Measurements from ENCODE around the gene ABCA6.
A peak's percentile ranks its signal among the peaks of the same experiment; 100 is the strongest.

The ABCA6 gene

GRCh38 chr17:69048634-69049033, 93.1 kb downstream of the ABCA6 start:
- TF ChIP-seq TAF1 (IDR thresholded peaks at IDR 0.05; ENCODE audit: borderline replicate concordance, insufficient read depth, low read length) = no peak
- TF ChIP-seq SIN3A (IDR thresholded peaks at IDR 0.05; ENCODE audit: borderline replicate concordance, insufficient read depth, low read length) = no peak
- no peak for TF ChIP-seq REST (IDR thresholded peaks at IDR 0.05; ENCODE audit: insufficient read depth in 1 of 2, low read depth in 2 of 2, low read length in 2 of 2)
- no peak for TF ChIP-seq POLR2AphosphoS5 (IDR thresholded peaks at IDR 0.05; ENCODE audit: low read depth, low read length)
- no peak for TF ChIP-seq FOXP2 (optimal IDR thresholded peaks at IDR 0.05; ENCODE audit: borderline replicate concordance, extremely low read depth, extremely low read length, insufficient read depth)

GRCh38 chr17:69047368-69048263, 94.1 kb downstream of the ABCA6 start:
- TF ChIP-seq REST (IDR thresholded peaks at IDR 0.05; ENCODE audit: insufficient read depth in 1 of 2, low read depth in 2 of 2, low read length in 2 of 2) = 0 out of 4 replicates have a peak, but pooled peaks of 1 of the 2 experiments have one; percentile 17
- TF ChIP-seq SIN3A (IDR thresholded peaks at IDR 0.05; ENCODE audit: borderline replicate concordance, insufficient read depth, low read length) = no peak; the same call in 1 of the 2 replicates

GRCh38 chr17:69046121-69046807, 95.4 kb downstream of the ABCA6 start:
- no peak for TF ChIP-seq POLR2AphosphoS5 (IDR thresholded peaks at IDR 0.05; ENCODE audit: low read depth, low read length)
- no peak for TF ChIP-seq SIN3A (IDR thresholded peaks at IDR 0.05; ENCODE audit: borderline replicate concordance, insufficient read depth, low read length)
- TF ChIP-seq FOXP2 (optimal IDR thresholded peaks at IDR 0.05; ENCODE audit: borderline replicate concordance, extremely low read depth, extremely low read length, insufficient read depth) = no peak
- TF ChIP-seq TAF1 (IDR thresholded peaks at IDR 0.05; ENCODE audit: borderline replicate concordance, insufficient read depth, low read length) = no peak
- no peak for TF ChIP-seq REST (IDR thresholded peaks at IDR 0.05; ENCODE audit: insufficient read depth in 1 of 2, low read depth in 2 of 2, low read length in 2 of 2)

GRCh38 chr17:69045646-69046045, 96.0 kb downstream of the ABCA6 start:
- no peak for TF ChIP-seq FOXP2 (optimal IDR thresholded peaks at IDR 0.05; ENCODE audit: borderline replicate concordance, extremely low read depth, extremely low read length, insufficient read depth)
- no peak for TF ChIP-seq SIN3A (IDR thresholded peaks at IDR 0.05; ENCODE audit: borderline replicate concordance, insufficient read depth, low read length)
- no peak for TF ChIP-seq TAF1 (IDR thresholded peaks at IDR 0.05; ENCODE audit: borderline replicate concordance, insufficient read depth, low read length)
- no peak for TF ChIP-seq REST (IDR thresholded peaks at IDR 0.05; ENCODE audit: insufficient read depth in 1 of 2, low read depth in 2 of 2, low read length in 2 of 2)
- no peak for TF ChIP-seq POLR2AphosphoS5 (IDR thresholded peaks at IDR 0.05; ENCODE audit: low read depth, low read length)

Measured in PFSK-1 (cell line).